ENCODE results near the gene CTSF. TPM values are rescaled to one million over a fixed set of nuclear protein-coding genes. Genes with fewer than 3 reads are reported as not detected.

CTSF gene
- total and polyA plus RNA-seq, 2 of the 13 experiments (the other 11 are each of a cell fraction or from before 2014, with no cell fraction given) = not detected

DNA sequence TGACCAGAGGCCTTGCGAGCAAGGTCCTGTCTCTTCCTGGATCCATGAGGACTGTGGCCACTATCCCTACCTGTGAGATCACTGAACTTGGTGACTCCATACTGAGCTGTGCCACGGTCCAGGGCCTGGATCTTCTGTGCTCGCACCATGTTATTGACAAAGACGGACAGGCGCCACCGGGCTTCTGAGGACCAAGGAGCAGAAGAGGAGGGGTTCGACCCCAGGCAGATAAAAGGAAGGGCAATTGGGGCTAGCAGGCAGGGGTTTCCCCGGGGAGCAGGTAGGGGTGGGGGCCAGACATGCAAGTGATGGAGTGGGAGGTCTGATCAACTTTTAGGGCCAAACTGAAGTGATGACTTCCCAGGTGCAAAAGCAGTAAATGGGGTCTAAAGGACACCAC lies 2.2 kb downstream of the CTSF start (continued):
- TF ChIP-seq, protein P1, sequence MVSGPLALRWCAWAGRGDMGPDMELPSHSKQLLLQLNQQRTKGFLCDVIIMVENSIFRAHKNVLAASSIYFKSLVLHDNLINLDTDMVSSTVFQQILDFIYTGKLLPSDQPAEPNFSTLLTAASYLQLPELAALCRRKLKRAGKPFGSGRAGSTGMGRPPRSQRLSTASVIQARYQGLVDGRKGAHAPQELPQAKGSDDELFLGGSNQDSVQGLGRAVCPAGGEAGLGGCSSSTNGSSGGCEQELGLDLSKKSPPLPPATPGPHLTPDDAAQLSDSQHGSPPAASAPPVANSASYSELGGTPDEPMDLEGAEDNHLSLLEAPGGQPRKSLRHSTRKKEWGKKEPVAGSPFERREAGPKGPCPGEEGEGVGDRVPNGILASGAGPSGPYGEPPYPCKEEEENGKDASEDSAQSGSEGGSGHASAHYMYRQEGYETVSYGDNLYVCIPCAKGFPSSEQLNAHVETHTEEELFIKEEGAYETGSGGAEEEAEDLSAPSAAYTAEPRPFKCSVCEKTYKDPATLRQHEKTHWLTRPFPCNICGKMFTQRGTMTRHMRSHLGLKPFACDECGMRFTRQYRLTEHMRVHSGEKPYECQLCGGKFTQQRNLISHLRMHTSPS (CRISPR knock-in tag; IDR thresholded peaks at IDR 0.05; ENCODE audit: low read depth) = no peak
- TF ChIP-seq SMAD1 (CRISPR knock-in tag; IDR thresholded peaks at IDR 0.05; ENCODE audit: borderline replicate concordance, low read depth) (no peak), ZNF263 (CRISPR knock-in tag; IDR thresholded peaks at IDR 0.05) (no peak), SALL2 (CRISPR knock-in tag; IDR thresholded peaks at IDR 0.05) (no peak), SSRP1 (CRISPR knock-in tag; IDR thresholded peaks at IDR 0.05) (no peak), ZNF124 (CRISPR knock-in tag; IDR thresholded peaks at IDR 0.05) (no peak), NFATC3 (CRISPR knock-in tag; IDR thresholded peaks at IDR 0.05) (no peak), EHMT2 (IDR thresholded peaks at IDR 0.05; ENCODE audit: borderline replicate concordance, low read depth, low read length) (no peak), CBX2 (IDR thresholded peaks at IDR 0.05; ENCODE audit: low read depth, low read length) (no peak), CBX2 (CRISPR knock-in tag; IDR thresholded peaks at IDR 0.05; ENCODE audit: low read depth) (no peak), NFKBIZ (CRISPR knock-in tag; IDR thresholded peaks at IDR 0.05) (no peak)

DNA sequence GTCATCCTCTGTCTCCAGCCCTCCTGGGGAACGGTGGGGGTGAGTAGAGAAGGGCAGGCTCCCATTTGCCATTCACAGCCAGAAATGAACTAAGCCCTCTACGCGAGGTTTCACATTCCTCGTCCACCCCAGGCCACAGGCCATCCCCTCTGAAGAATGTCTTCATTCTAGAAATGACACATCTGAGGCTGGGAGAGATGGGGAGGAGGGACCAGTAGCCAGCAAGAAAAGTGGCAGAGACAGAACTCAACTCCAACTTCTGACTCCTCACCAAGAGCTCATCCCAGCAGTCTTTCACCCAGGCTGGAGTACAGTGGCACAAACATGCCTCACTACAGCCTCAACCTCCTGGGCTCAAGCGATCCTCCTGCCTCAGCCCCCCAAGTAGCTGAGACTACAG lies 3.4 kb downstream of the CTSF start:
- in situ Hi-C loops (cut with HindIII; ENCODE audit: extremely low pct_ligation_motif_present, low pct_unique_long_range_greater_than_20kb) (loop anchor here (25.0 kb wide), 1 partner anchor 272 kb away; the partner anchor contains the start of gene RCE1), intact Hi-C loops (cut with micrococcal nuclease; ENCODE audit: unreplicated experiment) (no loop called here)
- WGBS (ENCODE audit: low lambda C conversion rate) = 49% methylated on average over 5 of the region's 5 CpGs
- Histone ChIP-seq H3K9me3 (ENCODE audit: low read length) (no peaks in the 10 kb centered on the region), H3K4me3 (replicated peaks in 1 of 3; ENCODE audit: insufficient read depth in 1 of 3, low read depth in 2 of 3, low read length in 3 of 3) (no peak overlapping the region), H3K79me2 (ENCODE audit: insufficient read depth, low read length) (no peaks in the 10 kb centered on the region), H3K4me1 (ENCODE audit: insufficient read depth, low read length) (no peaks in the 10 kb centered on the region), H3K9ac (ENCODE audit: insufficient read depth, low read depth, low read length) (no peak overlapping the region), H3K36me3 (replicated peaks in 1 of 2; ENCODE audit: control insufficient read depth in 1 of 2, insufficient read depth in 2 of 2, low read length in 2 of 2) (no peaks in the 10 kb centered on the region), H3K27me3 (ENCODE audit: control insufficient read depth in 1 of 2, insufficient read depth in 2 of 2, low read length in 2 of 2) (peaks cover 3 to 63% of the 10 kb centered on the region in 2 experiments; a peak in 4 of 5 replicates), H3K4me2 (ENCODE audit: low read depth, low read length) (no peak overlapping the region), H2AFZ (ENCODE audit: low read length) (no peak overlapping the region), H4K20me1 (ENCODE audit: insufficient read depth, low read length) (no peaks in the 10 kb centered on the region), H3K27ac (ENCODE audit: extremely low read length, insufficient read depth, low read length) (no peak overlapping the region)
- no peak for DNase-seq (ENCODE audit: low spot score)
- no TSS peak for BruUV-seq (replicated peaks)
- no peak for FAIRE-seq
- POLR2A ChIA-PET = no interaction called here
- ATAC-seq = no peak
- CTCF ChIA-PET (ENCODE audit: low intra/inter-chr PET ratio, low total read pairs) = no interaction called here
- TF ChIP-seq, protein P2, sequence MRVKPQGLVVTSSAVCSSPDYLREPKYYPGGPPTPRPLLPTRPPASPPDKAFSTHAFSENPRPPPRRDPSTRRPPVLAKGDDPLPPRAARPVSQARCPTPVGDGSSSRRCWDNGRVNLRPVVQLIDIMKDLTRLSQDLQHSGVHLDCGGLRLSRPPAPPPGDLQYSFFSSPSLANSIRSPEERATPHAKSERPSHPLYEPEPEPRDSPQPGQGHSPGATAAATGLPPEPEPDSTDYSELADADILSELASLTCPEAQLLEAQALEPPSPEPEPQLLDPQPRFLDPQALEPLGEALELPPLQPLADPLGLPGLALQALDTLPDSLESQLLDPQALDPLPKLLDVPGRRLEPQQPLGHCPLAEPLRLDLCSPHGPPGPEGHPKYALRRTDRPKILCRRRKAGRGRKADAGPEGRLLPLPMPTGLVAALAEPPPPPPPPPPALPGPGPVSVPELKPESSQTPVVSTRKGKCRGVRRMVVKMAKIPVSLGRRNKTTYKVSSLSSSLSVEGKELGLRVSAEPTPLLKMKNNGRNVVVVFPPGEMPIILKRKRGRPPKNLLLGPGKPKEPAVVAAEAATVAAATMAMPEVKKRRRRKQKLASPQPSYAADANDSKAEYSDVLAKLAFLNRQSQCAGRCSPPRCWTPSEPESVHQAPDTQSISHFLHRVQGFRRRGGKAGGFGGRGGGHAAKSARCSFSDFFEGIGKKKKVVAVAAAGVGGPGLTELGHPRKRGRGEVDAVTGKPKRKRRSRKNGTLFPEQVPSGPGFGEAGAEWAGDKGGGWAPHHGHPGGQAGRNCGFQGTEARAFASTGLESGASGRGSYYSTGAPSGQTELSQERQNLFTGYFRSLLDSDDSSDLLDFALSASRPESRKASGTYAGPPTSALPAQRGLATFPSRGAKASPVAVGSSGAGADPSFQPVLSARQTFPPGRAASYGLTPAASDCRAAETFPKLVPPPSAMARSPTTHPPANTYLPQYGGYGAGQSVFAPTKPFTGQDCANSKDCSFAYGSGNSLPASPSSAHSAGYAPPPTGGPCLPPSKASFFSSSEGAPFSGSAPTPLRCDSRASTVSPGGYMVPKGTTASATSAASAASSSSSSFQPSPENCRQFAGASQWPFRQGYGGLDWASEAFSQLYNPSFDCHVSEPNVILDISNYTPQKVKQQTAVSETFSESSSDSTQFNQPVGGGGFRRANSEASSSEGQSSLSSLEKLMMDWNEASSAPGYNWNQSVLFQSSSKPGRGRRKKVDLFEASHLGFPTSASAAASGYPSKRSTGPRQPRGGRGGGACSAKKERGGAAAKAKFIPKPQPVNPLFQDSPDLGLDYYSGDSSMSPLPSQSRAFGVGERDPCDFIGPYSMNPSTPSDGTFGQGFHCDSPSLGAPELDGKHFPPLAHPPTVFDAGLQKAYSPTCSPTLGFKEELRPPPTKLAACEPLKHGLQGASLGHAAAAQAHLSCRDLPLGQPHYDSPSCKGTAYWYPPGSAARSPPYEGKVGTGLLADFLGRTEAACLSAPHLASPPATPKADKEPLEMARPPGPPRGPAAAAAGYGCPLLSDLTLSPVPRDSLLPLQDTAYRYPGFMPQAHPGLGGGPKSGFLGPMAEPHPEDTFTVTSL (CRISPR knock-in tag; IDR thresholded peaks at IDR 0.05; ENCODE audit: borderline replicate concordance) = no peak
- TF ChIP-seq, protein P3, sequence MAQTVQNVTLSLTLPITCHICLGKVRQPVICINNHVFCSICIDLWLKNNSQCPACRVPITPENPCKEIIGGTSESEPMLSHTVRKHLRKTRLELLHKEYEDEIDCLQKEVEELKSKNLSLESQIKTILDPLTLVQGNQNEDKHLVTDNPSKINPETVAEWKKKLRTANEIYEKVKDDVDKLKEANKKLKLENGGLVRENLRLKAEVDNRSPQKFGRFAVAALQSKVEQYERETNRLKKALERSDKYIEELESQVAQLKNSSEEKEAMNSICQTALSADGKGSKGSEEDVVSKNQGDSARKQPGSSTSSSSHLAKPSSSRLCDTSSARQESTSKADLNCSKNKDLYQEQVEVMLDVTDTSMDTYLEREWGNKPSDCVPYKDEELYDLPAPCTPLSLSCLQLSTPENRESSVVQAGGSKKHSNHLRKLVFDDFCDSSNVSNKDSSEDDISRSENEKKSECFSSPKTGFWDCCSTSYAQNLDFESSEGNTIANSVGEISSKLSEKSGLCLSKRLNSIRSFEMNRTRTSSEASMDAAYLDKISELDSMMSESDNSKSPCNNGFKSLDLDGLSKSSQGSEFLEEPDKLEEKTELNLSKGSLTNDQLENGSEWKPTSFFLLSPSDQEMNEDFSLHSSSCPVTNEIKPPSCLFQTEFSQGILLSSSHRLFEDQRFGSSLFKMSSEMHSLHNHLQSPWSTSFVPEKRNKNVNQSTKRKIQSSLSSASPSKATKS (CRISPR knock-in tag; IDR thresholded peaks at IDR 0.05) = no peak
- TF ChIP-seq, protein P4, sequence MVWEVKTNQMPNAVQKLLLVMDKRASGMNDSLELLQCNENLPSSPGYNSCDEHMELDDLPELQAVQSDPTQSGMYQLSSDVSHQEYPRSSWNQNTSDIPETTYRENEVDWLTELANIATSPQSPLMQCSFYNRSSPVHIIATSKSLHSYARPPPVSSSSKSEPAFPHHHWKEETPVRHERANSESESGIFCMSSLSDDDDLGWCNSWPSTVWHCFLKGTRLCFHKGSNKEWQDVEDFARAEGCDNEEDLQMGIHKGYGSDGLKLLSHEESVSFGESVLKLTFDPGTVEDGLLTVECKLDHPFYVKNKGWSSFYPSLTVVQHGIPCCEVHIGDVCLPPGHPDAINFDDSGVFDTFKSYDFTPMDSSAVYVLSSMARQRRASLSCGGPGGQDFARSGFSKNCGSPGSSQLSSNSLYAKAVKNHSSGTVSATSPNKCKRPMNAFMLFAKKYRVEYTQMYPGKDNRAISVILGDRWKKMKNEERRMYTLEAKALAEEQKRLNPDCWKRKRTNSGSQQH (CRISPR knock-in tag; IDR thresholded peaks at IDR 0.05; ENCODE audit: low read depth) = no peak
